Measurements from ENCODE around the gene B3GNT5.

- TF ChIP-seq YY1 (IDR thresholded peaks at IDR 0.05; ENCODE audit: low read depth, low read length) (no peak), EZH2 (IDR thresholded peaks at IDR 0.05; ENCODE audit: low read depth, low read length, severe bottlenecking) (no peak), CREB1 (IDR thresholded peaks at IDR 0.05) (no peak), GTF2F1 (IDR thresholded peaks at IDR 0.05; ENCODE audit: borderline replicate concordance, low read depth, low read length) (no peak), POLR2A (IDR thresholded peaks at IDR 0.05; ENCODE audit: control extremely low read depth in 1 of 2, low read depth in 2 of 2, low read length in 2 of 2) (no peak)
- TF ChIP-seq, protein P1, sequence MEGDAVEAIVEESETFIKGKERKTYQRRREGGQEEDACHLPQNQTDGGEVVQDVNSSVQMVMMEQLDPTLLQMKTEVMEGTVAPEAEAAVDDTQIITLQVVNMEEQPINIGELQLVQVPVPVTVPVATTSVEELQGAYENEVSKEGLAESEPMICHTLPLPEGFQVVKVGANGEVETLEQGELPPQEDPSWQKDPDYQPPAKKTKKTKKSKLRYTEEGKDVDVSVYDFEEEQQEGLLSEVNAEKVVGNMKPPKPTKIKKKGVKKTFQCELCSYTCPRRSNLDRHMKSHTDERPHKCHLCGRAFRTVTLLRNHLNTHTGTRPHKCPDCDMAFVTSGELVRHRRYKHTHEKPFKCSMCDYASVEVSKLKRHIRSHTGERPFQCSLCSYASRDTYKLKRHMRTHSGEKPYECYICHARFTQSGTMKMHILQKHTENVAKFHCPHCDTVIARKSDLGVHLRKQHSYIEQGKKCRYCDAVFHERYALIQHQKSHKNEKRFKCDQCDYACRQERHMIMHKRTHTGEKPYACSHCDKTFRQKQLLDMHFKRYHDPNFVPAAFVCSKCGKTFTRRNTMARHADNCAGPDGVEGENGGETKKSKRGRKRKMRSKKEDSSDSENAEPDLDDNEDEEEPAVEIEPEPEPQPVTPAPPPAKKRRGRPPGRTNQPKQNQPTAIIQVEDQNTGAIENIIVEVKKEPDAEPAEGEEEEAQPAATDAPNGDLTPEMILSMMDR (IDR thresholded peaks at IDR 0.05; ENCODE audit: control extremely low read depth in 1 of 3, insufficient read depth in 1 of 3, low read depth in 1 of 3, low read length in 3 of 3): no peak
These were observed 19.1 kb downstream of the B3GNT5 start for GRCh38 chr3:183272142-183272541.

All from H1 (cell line).